HUES64 (cell line): Measurements from ENCODE around the gene PSMD14.
A peak's percentile ranks its signal among the peaks of the same experiment; 100 is the strongest.
"Not testable (repeated sequence)": the region's sequence is repeated elsewhere in the genome, so short reads cannot be mapped to it uniquely, and the experiment has no call there.

Experiments
- H3K27ac ChIP-seq: 2 replicates; pipeline ENCODE4 v1.7.0; 2013; ENCODE audit warnings: low read depth, low read length, inconsistent platforms
- H3K27me3 ChIP-seq: 2 replicates; pipeline ENCODE4 v1.6.1; 2013; ENCODE audit warnings: mild to moderate bottlenecking, low read length; ENCODE audit not compliant: insufficient read depth
- H3K36me3 ChIP-seq: 2 replicates; pipeline ENCODE4 v1.6.1; 2013; ENCODE audit warnings: mild to moderate bottlenecking, low read length; ENCODE audit not compliant: insufficient read depth
- H3K4me1 ChIP-seq: 2 replicates; pipeline ENCODE4 v1.6.1; 2013; ENCODE audit warnings: mild to moderate bottlenecking, low read length, moderate library complexity; ENCODE audit not compliant: insufficient read depth
- H3K4me3 ChIP-seq: 2 replicates; pipeline ENCODE4 v1.5.1; 2013; ENCODE audit warnings: mild to moderate bottlenecking, low read length, moderate library complexity
- H3K9ac ChIP-seq: 2 replicates; pipeline ENCODE4 v1.6.1; 2013; ENCODE audit warnings: mild to moderate bottlenecking, low read depth, low read length
- H3K9me3 ChIP-seq: 2 replicates; pipeline ENCODE4 v1.6.1; 2013; ENCODE audit warnings: low read depth, low read length; ENCODE audit not compliant: insufficient read depth
- WGBS: fragments of 150-250, 120-280 bp; methylation state at CpG from one replicate; pipeline ENCODE4 v1.1.7; 2013; ENCODE audit warnings: missing lambda C conversion rate; 5-methylcytosine and 5-hydroxymethylcytosine counted together

The PSMD14 gene

GRCh38 chr2:161358838-161359237, 50.6 kb downstream of the PSMD14 start:
- Histone ChIP-seq H3K4me1 (peaks cover 24% of the 10 kb centered on the region), H3K36me3 (peaks cover 15% of the 10 kb centered on the region; the same call in 1 of the 2 replicates), H3K9me3 (peaks cover 24% of the 10 kb centered on the region), H3K4me3 (no peak overlapping the region), H3K9ac (no peak overlapping the region), H3K27me3 (no peaks in the 10 kb centered on the region), H3K27ac (no peak overlapping the region)
- WGBS = 95% methylated on average over 3 of the region's 3 CpGs

DNA sequence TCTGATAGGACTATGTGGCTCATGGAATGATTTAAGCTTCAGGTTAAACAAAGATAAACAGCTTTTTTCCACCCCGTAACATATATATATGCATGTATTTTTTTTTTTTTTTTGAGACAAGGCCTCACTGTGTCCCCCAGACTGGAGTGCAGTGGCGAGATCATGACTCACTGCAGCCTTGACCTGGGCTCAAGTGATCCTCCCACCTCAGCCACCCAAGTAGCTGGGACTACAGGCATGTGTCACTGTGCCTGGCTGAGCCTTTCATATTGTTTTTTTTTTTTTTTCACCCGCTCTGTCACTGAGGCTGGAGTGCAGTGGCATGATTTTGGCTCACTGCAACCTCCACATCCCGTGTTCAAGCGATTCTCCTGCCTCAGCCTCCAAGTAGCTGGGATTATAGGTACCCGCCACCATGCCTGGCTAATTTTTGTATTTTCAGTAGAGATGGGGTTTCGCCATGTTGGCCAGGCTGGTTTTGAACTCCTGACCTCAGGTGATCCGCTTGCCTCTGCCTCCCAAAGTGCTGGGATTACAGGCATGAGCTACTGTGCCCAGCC, 52.0 kb downstream of the PSMD14 start:
- not testable (repeated sequence) for H3K4me3 ChIP-seq, H3K9ac ChIP-seq, H3K27ac ChIP-seq, H3K27me3 ChIP-seq
- 97% methylated on average over 7 of the region's 8 CpGs for WGBS
- H3K9me3 ChIP-seq = peaks cover 24% of the 10 kb centered on the region
- peaks cover 12% of the 10 kb centered on the region for H3K4me1 ChIP-seq
- peaks cover 15% of the 10 kb centered on the region; the same call in 1 of the 2 replicates for H3K36me3 ChIP-seq

DNA sequence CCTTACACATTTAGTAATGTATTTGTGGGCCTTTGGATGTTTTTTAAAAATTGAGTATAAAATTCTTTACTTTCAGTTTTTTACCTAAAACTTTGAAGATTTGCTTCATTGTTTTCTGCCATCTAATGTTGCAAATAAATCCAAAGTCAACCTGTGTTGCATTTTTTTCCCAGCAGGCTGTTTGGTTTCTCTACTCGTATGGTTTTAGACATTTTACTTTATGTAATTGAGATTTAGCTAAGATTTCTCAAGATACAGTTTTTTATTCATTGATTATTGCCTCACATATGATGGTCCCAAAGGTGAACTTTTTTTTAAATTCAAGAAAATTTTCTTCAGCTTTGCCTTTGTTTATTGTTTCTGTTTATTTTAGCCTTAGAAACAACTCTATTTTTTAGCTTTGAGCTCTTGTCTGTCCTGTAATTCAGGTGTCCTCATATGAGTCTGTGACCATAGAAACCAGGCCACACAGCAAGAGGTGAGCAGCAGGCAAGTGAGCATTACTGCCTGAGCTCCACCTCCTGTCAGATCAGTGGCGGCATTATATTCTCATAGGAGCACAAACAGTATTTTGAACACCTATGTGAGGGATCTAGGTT, 54.4 kb downstream of the PSMD14 start:
- whole genome bisulfite sequencing = 93% methylated on average over 1 of the region's 2 CpGs
- H3K36me3 ChIP-seq = peaks cover 17% of the 10 kb centered on the region
- no peak overlapping the region for H3K27ac ChIP-seq
- no peak overlapping the region for H3K9ac ChIP-seq
- no peaks in the 10 kb centered on the region for H3K27me3 ChIP-seq
- H3K4me3 ChIP-seq = no peak overlapping the region
- peaks cover 15% of the 10 kb centered on the region for H3K4me1 ChIP-seq
- H3K9me3 ChIP-seq = peaks cover 24% of the 10 kb centered on the region

DNA sequence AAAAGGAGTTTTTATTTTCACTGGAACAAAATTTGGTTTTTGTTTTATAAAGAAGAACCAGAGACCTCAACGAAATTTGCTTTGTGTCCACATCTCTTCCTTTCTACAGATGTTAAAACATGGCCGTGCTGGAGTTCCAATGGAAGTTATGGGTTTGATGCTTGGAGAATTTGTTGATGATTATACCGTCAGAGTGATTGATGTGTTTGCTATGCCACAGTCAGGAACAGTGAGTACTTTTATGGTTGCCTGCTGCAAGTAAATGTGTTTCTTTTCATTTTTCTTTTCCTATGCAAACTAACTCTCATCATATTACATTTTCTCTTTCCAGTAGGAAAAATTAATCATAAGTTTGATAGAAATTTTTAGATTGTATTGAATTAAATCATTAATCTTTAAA, 59.5 kb downstream of the PSMD14 start:
- H3K9me3 ChIP-seq = peaks cover 4% of the 10 kb centered on the region; the same call in 1 of the 2 replicates
- H3K27me3 ChIP-seq = no peaks in the 10 kb centered on the region
- no peak overlapping the region for H3K9ac ChIP-seq
- no peak overlapping the region for H3K4me3 ChIP-seq
- no peak overlapping the region for H3K27ac ChIP-seq
- H3K4me1 ChIP-seq = peaks cover 63% of the 10 kb centered on the region
- peaks cover 43% of the 10 kb centered on the region for H3K36me3 ChIP-seq
- WGBS = 93% methylated on average over 3 of the region's 3 CpGs

GRCh38 chr2:161369311-161369710, 61.1 kb downstream of the PSMD14 start:
- peaks cover 41% of the 10 kb centered on the region for H3K36me3 ChIP-seq
- H3K4me3 ChIP-seq = no peak overlapping the region
- 25% methylated on average over 1 of the region's 2 CpGs for WGBS
- no peak overlapping the region for H3K9ac ChIP-seq
- peaks cover 73% of the 10 kb centered on the region for H3K4me1 ChIP-seq
- no peak overlapping the region; the same call in 1 of the 2 replicates for H3K27ac ChIP-seq
- H3K9me3 ChIP-seq = no peaks in the 10 kb centered on the region
- H3K27me3 ChIP-seq = no peaks in the 10 kb centered on the region

GRCh38 chr2:161370981-161371380, 62.8 kb downstream of the PSMD14 start:
- Histone ChIP-seq H3K27ac (0 out of 2 replicates have a peak overlapping the region, but pooled peaks have one; percentile 36), H3K27me3 (no peaks in the 10 kb centered on the region), H3K9me3 (no peaks in the 10 kb centered on the region), H3K36me3 (peaks cover 46% of the 10 kb centered on the region), H3K9ac (no peak overlapping the region), H3K4me1 (peaks cover 80% of the 10 kb centered on the region), H3K4me3 (no peak overlapping the region)
- WGBS = 80% methylated on average over 2 of the region's 3 CpGs

DNA sequence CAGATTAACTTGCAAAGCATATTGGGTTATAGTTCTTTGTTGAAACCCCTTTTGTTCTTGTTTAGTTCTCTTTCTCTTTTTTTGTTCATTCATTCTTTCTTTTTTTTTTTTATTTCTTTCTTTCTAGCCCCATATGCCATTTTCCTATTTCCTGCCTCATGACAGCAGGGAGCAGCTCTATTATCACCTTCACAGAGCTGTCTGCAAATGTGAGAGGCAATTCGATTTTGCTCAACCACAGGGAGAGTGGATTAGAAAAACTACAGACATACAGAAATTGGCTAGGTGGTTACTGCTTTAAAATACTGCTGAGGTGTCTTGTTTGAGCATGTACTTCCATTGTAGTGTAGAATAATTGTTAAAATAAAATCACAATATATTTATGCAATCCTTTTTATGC, 63.6 kb downstream of the PSMD14 start:
- WGBS = 42% methylated on average over 1 of the region's 1 CpG
- no peaks in the 10 kb centered on the region for H3K9me3 ChIP-seq
- peaks cover 52% of the 10 kb centered on the region for H3K36me3 ChIP-seq
- peak overlapping the region; percentile 23; the same call in 1 of the 2 replicates for H3K27ac ChIP-seq
- H3K27me3 ChIP-seq = no peaks in the 10 kb centered on the region
- H3K9ac ChIP-seq = no peak overlapping the region
- no peak overlapping the region for H3K4me3 ChIP-seq
- peaks cover 74% of the 10 kb centered on the region for H3K4me1 ChIP-seq

GRCh38 chr2:161373942-161374341, 65.7 kb downstream of the PSMD14 start:
- Histone ChIP-seq H3K27ac (no peak overlapping the region), H3K9me3 (no peaks in the 10 kb centered on the region), H3K36me3 (peaks cover 52% of the 10 kb centered on the region), H3K27me3 (no peaks in the 10 kb centered on the region), H3K4me1 (peaks cover 53% of the 10 kb centered on the region), H3K4me3 (no peak overlapping the region), H3K9ac (no peak overlapping the region)

GRCh38 chr2:161374446-161374845, 66.2 kb downstream of the PSMD14 start:
- no peaks in the 10 kb centered on the region for H3K9me3 ChIP-seq
- H3K4me3 ChIP-seq = no peak overlapping the region
- WGBS = no CpG with 5 or more reads among the region's 1 CpG
- no peak overlapping the region for H3K27ac ChIP-seq
- H3K4me1 ChIP-seq = peaks cover 48% of the 10 kb centered on the region
- H3K27me3 ChIP-seq = no peaks in the 10 kb centered on the region
- H3K9ac ChIP-seq = no peak overlapping the region
- H3K36me3 ChIP-seq = peaks cover 52% of the 10 kb centered on the region

DNA sequence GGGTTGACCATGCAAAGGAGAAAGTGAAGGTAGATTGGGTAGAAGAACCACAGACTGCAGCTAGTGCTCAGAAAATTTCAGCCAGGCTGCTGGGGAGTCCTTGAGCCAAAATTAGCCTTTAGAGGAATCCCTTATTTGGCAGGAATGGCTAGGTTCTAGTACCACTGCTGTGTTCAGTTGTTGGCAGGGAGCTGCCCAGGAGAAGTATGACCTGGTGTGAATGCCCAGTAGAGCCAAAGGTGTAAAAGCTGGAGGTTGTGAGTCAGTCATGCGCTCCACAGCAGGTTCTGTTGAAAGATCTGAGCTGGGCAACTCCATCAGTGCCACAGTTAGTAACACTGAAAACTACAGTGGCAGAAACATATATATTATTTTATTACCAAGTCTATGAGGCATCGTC, 71.5 kb downstream of the PSMD14 start:
- H3K4me3 ChIP-seq = no peak overlapping the region
- H3K4me1 ChIP-seq = peaks cover 3% of the 10 kb centered on the region; the same call in 1 of the 2 replicates
- no peak overlapping the region for H3K27ac ChIP-seq
- no peaks in the 10 kb centered on the region for H3K9me3 ChIP-seq
- H3K9ac ChIP-seq = no peak overlapping the region
- WGBS = 100% methylated on average over 2 of the region's 2 CpGs
- no peaks in the 10 kb centered on the region for H3K27me3 ChIP-seq
- H3K36me3 ChIP-seq = peaks cover 26% of the 10 kb centered on the region

DNA sequence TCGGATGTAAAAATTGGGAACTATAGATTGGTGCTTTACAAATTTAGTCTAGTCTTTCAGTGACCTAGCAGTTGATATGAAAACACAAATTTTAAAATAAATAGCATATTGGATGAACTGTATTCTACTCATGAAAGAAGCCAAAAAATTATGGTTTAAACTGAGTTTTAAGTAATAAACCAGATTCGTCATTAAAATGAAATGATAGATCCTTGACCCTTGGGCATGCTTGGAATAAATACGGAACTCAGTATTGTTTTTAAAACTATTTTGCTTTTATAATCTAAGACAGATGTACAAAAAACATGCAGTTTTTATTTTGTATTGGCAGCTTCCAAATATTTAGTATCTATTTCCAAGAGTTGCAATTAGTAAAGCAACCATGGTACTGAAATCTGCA, 73.3 kb downstream of the PSMD14 start:
- WGBS = 90% methylated on average over 3 of the region's 3 CpGs
- Histone ChIP-seq H3K9me3 (no peaks in the 10 kb centered on the region), H3K4me3 (no peak overlapping the region), H3K4me1 (no peaks in the 10 kb centered on the region), H3K27ac (no peak overlapping the region), H3K9ac (no peak overlapping the region), H3K36me3 (peaks cover 38% of the 10 kb centered on the region), H3K27me3 (no peaks in the 10 kb centered on the region)
